BLaER1 (cell line): ENCODE measurements around the gene ELF2.
"Not testable (repeated sequence)": the region's sequence is repeated elsewhere in the genome, so short reads cannot be mapped to it uniquely, and the experiment has no call there.

ENCODE experiments used
- H3K27ac ChIP-seq: shearing (Covaris generic); formaldehyde crosslinking; 2 replicates; pipeline ENCODE4 v1.8.1; 2022
- H3K27me3 ChIP-seq: shearing (Covaris generic); formaldehyde crosslinking; 2 replicates; pipeline ENCODE4 v1.8.1; 2022
- H3K36me3 ChIP-seq: shearing (Covaris generic); formaldehyde crosslinking; 2 replicates; pipeline ENCODE4 v1.8.1; 2022
- H3K4me1 ChIP-seq: shearing (Covaris generic); formaldehyde crosslinking; 2 replicates; pipeline ENCODE4 v1.8.1; 2022
- H3K4me2 ChIP-seq: shearing (Covaris generic); formaldehyde crosslinking; 2 replicates; pipeline ENCODE4 v1.8.1; 2022
- H3K4me3 ChIP-seq: shearing (Covaris generic); formaldehyde crosslinking; 2 replicates; pipeline ENCODE4 v1.8.1; 2022
- H3K9ac ChIP-seq: shearing (Covaris generic); formaldehyde crosslinking; 2 replicates; pipeline ENCODE4 v1.8.1; 2022
- H3K9me3 ChIP-seq: shearing (Covaris generic); formaldehyde crosslinking; 2 replicates; pipeline ENCODE4 v1.8.1; 2022
- H4K20me1 ChIP-seq: shearing (Covaris generic); formaldehyde crosslinking; 2 replicates; pipeline ENCODE4 v1.8.1; 2022
- Cebpa-rat ChIP-seq: shearing (Covaris generic); IDR thresholded peaks from 2 replicates; pipeline ENCODE4 v1.8.1; 2022

ELF2 gene

GRCh38 chr4:139054791-139055505 lies 122.1 kb downstream of the ELF2 start:
- Histone ChIP-seq H3K9ac (no peak overlapping the region), H3K4me2 (no peak overlapping the region), H3K9me3 (no peaks in the 10 kb centered on the region), H3K36me3 (peaks cover 83% of the 10 kb centered on the region), H3K27ac (no peak overlapping the region), H3K4me1 (no peaks in the 10 kb centered on the region), H4K20me1 (peaks cover 75% of the 10 kb centered on the region), H3K4me3 (no peak overlapping the region), H3K27me3 (no peaks in the 10 kb centered on the region)
- TF ChIP-seq Cebpa-rat: no peak

- Histone ChIP-seq H3K9ac (no peak overlapping the region), H4K20me1 (peaks cover 75% of the 10 kb centered on the region), H3K4me3 (no peak overlapping the region), H3K4me2 (no peak overlapping the region), H3K27me3 (no peaks in the 10 kb centered on the region), H3K27ac (no peak overlapping the region), H3K4me1 (no peaks in the 10 kb centered on the region), H3K9me3 (no peaks in the 10 kb centered on the region), H3K36me3 (peaks cover 82% of the 10 kb centered on the region)
- TF ChIP-seq Cebpa-rat: no peak
Observed at GRCh38 chr4:139053909-139054308, 123.1 kb downstream of the ELF2 start.

GRCh38 chr4:139050446-139050845 lies 126.6 kb downstream of the ELF2 start:
- H3K36me3 ChIP-seq: peaks cover 94% of the 10 kb centered on the region
- no peak overlapping the region for H3K9ac ChIP-seq
- no peak overlapping the region for H3K4me3 ChIP-seq
- H4K20me1 ChIP-seq: peaks cover 75% of the 10 kb centered on the region
- H3K9me3 ChIP-seq: no peaks in the 10 kb centered on the region
- no peak for TF ChIP-seq Cebpa-rat
- H3K27ac ChIP-seq: no peak overlapping the region
- H3K4me1 ChIP-seq: no peaks in the 10 kb centered on the region
- no peaks in the 10 kb centered on the region for H3K27me3 ChIP-seq
- no peak overlapping the region for H3K4me2 ChIP-seq

GRCh38 chr4:139048026-139048425 lies 129.0 kb downstream of the ELF2 start:
- no peak overlapping the region for H3K9ac ChIP-seq
- no peak overlapping the region for H3K27ac ChIP-seq
- peaks cover 94% of the 10 kb centered on the region for H3K36me3 ChIP-seq
- no peak overlapping the region for H3K4me2 ChIP-seq
- no peaks in the 10 kb centered on the region for H3K27me3 ChIP-seq
- TF ChIP-seq Cebpa-rat: no peak
- H3K4me1 ChIP-seq: no peaks in the 10 kb centered on the region
- peaks cover 75% of the 10 kb centered on the region for H4K20me1 ChIP-seq
- no peak overlapping the region for H3K4me3 ChIP-seq
- no peaks in the 10 kb centered on the region for H3K9me3 ChIP-seq

- no peak overlapping the region for H3K4me3 ChIP-seq
- no peak overlapping the region for H3K27ac ChIP-seq
- TF ChIP-seq Cebpa-rat: no peak
- H3K9ac ChIP-seq: no peak overlapping the region
- peaks cover 92% of the 10 kb centered on the region for H4K20me1 ChIP-seq
- H3K4me1 ChIP-seq: no peaks in the 10 kb centered on the region
- H3K4me2 ChIP-seq: no peak overlapping the region
- H3K9me3 ChIP-seq: peaks cover 8% of the 10 kb centered on the region
- peaks cover 90% of the 10 kb centered on the region for H3K36me3 ChIP-seq
- H3K27me3 ChIP-seq: no peaks in the 10 kb centered on the region
Observed at GRCh38 chr4:139044291-139044690, 132.7 kb downstream of the ELF2 start.

GRCh38 chr4:139042981-139043460 lies 134.0 kb downstream of the ELF2 start:
- Histone ChIP-seq H3K36me3 (peaks cover 87% of the 10 kb centered on the region), H3K4me1 (peaks cover 1% of the 10 kb centered on the region; the same call in 1 of the 2 replicates), H3K9me3 (peaks cover 8% of the 10 kb centered on the region), H3K4me3 (no peak overlapping the region), H3K27ac (no peak overlapping the region), H3K9ac (no peak overlapping the region), H4K20me1 (peaks cover 91% of the 10 kb centered on the region), H3K27me3 (no peaks in the 10 kb centered on the region), H3K4me2 (no peak overlapping the region)
- no peak for TF ChIP-seq Cebpa-rat

GRCh38 chr4:139038874-139039443 lies 138.1 kb downstream of the ELF2 start:
- no peak overlapping the region for H3K27ac ChIP-seq
- H3K9me3 ChIP-seq: peaks cover 8% of the 10 kb centered on the region
- H3K9ac ChIP-seq: no peak overlapping the region
- peaks cover 42% of the 10 kb centered on the region for H3K4me1 ChIP-seq
- H4K20me1 ChIP-seq: peaks cover 99% of the 10 kb centered on the region
- H3K4me3 ChIP-seq: no peak overlapping the region
- no peak overlapping the region for H3K4me2 ChIP-seq
- no peaks in the 10 kb centered on the region for H3K27me3 ChIP-seq
- H3K36me3 ChIP-seq: peaks cover 56% of the 10 kb centered on the region
- no peak for TF ChIP-seq Cebpa-rat

- no peak for TF ChIP-seq Cebpa-rat
- Histone ChIP-seq H3K4me2 (peak overlapping the region; percentile 49), H3K27me3 (no peaks in the 10 kb centered on the region), H3K9me3 (peaks cover 8% of the 10 kb centered on the region), H4K20me1 (peaks cover 99% of the 10 kb centered on the region), H3K4me1 (peaks cover 52% of the 10 kb centered on the region), H3K4me3 (no peak overlapping the region), H3K9ac (no peak overlapping the region), H3K27ac (no peak overlapping the region), H3K36me3 (peaks cover 42% of the 10 kb centered on the region)
Observed at GRCh38 chr4:139036885-139037284, 140.1 kb downstream of the ELF2 start.

- Histone ChIP-seq H4K20me1 (peaks cover 99% of the 10 kb centered on the region), H3K36me3 (peaks cover 36% of the 10 kb centered on the region), H3K4me3 (no peak overlapping the region), H3K9ac (no peak overlapping the region), H3K27ac (no peak overlapping the region), H3K9me3 (peaks cover 8% of the 10 kb centered on the region), H3K27me3 (no peaks in the 10 kb centered on the region), H3K4me1 (peaks cover 64% of the 10 kb centered on the region), H3K4me2 (peak overlapping the region; percentile 40; the same call in 1 of the 2 replicates)
- TF ChIP-seq Cebpa-rat: no peak
Observed at GRCh38 chr4:139035650-139036049, 141.4 kb downstream of the ELF2 start.

- peaks cover 30% of the 10 kb centered on the region for H3K36me3 ChIP-seq
- 0 out of 2 replicates have a peak overlapping the region, but pooled peaks have one; percentile 45 for H3K9ac ChIP-seq
- H3K27ac ChIP-seq: peak overlapping the region; percentile 44; the same call in 1 of the 2 replicates
- peaks cover 99% of the 10 kb centered on the region for H4K20me1 ChIP-seq
- H3K4me2 ChIP-seq: peak overlapping the region; percentile 81
- peak overlapping the region; percentile 41; the same call in 1 of the 2 replicates for H3K4me3 ChIP-seq
- no peaks in the 10 kb centered on the region for H3K27me3 ChIP-seq
- no peak for TF ChIP-seq Cebpa-rat
- no peaks in the 10 kb centered on the region for H3K9me3 ChIP-seq
- peaks cover 60% of the 10 kb centered on the region for H3K4me1 ChIP-seq
Observed at GRCh38 chr4:139030614-139031235, 146.3 kb downstream of the ELF2 start.

- Histone ChIP-seq H4K20me1 (peaks cover 99% of the 10 kb centered on the region), H3K36me3 (peaks cover 32% of the 10 kb centered on the region), H3K4me1 (peaks cover 60% of the 10 kb centered on the region)
- H3K27me3 ChIP-seq, H3K27ac ChIP-seq, H3K9ac ChIP-seq, H3K9me3 ChIP-seq, H3K4me2 ChIP-seq, H3K4me3 ChIP-seq: not testable (repeated sequence)
Observed at GRCh38 chr4:139029866-139030363, 147.1 kb downstream of the ELF2 start.
